GM21717 (cell line): ENCODE data around the gene NAALAD2.
"Not testable (repeated sequence)": the region's sequence is repeated elsewhere in the genome, so short reads cannot be mapped to it uniquely, and the experiment has no call there.

Source experiments
- ATAC-seq: cut with Tn5 transposase; IDR thresholded peaks from one replicate; pipeline ENCODE4 v1.9.1; 2021; ENCODE audit warnings: mild to moderate bottlenecking, moderate library complexity; ENCODE audit not compliant: unreplicated experiment

NAALAD2 gene

DNA sequence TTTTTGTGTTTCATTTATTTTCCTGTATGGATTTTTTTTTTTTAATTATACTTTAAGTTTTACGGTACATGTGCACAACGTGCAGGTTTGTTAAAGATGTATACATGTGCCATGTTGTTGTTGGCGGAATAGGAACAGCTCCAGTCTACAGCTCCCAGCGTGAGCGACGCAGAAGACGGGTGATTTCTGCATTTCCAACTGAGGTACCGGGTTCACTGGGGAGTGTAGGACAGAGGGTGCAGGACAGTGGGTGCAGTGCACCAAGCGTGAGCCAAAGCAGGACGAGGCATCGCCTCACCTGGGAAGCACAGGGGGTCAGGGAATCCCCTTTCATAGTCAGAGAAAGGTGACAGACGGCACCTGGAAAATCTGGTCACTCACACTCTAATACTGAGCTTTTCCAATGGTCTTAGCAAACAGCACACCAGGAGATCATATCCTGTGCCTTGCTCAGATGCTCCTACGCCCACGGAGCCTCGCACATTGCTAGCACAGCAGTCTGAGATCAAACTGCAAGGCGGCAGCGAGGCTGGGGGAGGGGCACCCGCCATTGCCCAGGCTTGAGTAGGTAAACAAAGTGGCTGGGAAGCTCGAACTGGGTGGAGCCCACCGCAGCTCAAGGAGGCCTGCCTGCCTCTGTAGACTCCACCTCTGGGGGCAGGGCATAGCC, 105.6 kb downstream of the NAALAD2 start:
- ATAC-seq = not testable (repeated sequence)

DNA sequence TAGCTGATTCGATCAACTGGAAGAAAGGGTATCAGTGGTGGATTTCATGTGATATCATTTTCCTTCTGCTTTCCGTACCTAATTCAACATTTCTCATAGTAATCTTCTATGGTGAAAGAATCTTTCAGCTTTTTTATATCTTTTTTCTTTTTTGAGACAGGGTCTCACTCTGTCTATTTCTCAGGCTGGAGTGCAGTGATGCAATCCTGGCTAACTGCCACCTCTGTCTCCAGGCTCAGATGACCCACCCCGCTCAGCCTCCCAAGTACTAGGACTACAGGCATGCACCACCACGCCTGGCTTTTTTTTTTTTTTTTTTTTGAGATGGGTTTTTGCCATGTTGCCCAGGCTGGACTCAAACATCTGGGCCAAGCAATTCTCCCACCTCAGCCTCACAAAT, 107.0 kb downstream of the NAALAD2 start:
- no peak for ATAC-seq
